Skeletal muscle satellite cell (primary cell): ENCODE measurements around the gene LTBP1.

Source experiments
- H3K27me3 ChIP-seq: 2 replicates; pipeline ENCODE4 v1.7.0; 2013; ENCODE audit warnings: low read length; ENCODE audit not compliant: control insufficient read depth, insufficient read depth
- H3K36me3 ChIP-seq: 2 replicates; pipeline ENCODE4 v1.7.0; 2013; ENCODE audit warnings: mild to moderate bottlenecking, control low read depth, low read length; ENCODE audit not compliant: insufficient read depth
- H3K4me1 ChIP-seq: 2 replicates; pipeline ENCODE4 v1.7.0; 2013; ENCODE audit warnings: low read length; ENCODE audit not compliant: control insufficient read depth, insufficient read depth
- H3K4me2 ChIP-seq: 2 replicates; pipeline ENCODE4 v1.7.0; 2013; ENCODE audit warnings: mild to moderate bottlenecking, low read length
- H3K4me3 ChIP-seq: 2 replicates; pipeline ENCODE4 v1.7.0; 2013; ENCODE audit warnings: low read length
- H3K9ac ChIP-seq: 2 replicates; pipeline ENCODE4 v1.7.0; 2013; ENCODE audit warnings: mild to moderate bottlenecking, low read depth, low read length, moderate library complexity
- H3K9me3 ChIP-seq: replicated peaks from 2 replicates; pipeline ENCODE4 v1.7.0; 2013; ENCODE audit warnings: mild to moderate bottlenecking, control low read depth, low read length

Gene LTBP1

GRCh38 chr2:33018271-33018670 is 71.5 kb downstream of the LTBP1 start:
- Histone ChIP-seq H3K36me3 (no peaks in the 10 kb centered on the region), H3K9ac (no peak overlapping the region), H3K4me1 (peaks cover 44% of the 10 kb centered on the region)

GRCh38 chr2:33019796-33020195 is 73.0 kb downstream of the LTBP1 start:
- Histone ChIP-seq H3K4me1 (peaks cover 43% of the 10 kb centered on the region), H3K9me3 (peaks cover 4% of the 10 kb centered on the region), H3K27me3 (no peaks in the 10 kb centered on the region), H3K36me3 (no peaks in the 10 kb centered on the region), H3K9ac (no peak overlapping the region), H3K4me2 (no peak overlapping the region), H3K4me3 (no peak overlapping the region)

More at GRCh38 chr2:33018271-33018670, 71.5 kb downstream of the LTBP1 start:
- no peaks in the 10 kb centered on the region for H3K27me3 ChIP-seq
- H3K4me3 ChIP-seq: no peak overlapping the region
- no peaks in the 10 kb centered on the region for H3K9me3 ChIP-seq
- no peak overlapping the region for H3K4me2 ChIP-seq

- Histone ChIP-seq H3K4me1 (peaks cover 34% of the 10 kb centered on the region), H3K27me3 (no peaks in the 10 kb centered on the region), H3K9ac (no peak overlapping the region), H3K9me3 (peaks cover 8% of the 10 kb centered on the region), H3K36me3 (no peaks in the 10 kb centered on the region), H3K4me3 (no peak overlapping the region), H3K4me2 (no peak overlapping the region)
These were observed 74.1 kb downstream of the LTBP1 start for GRCh38 chr2:33020883-33021282.

DNA sequence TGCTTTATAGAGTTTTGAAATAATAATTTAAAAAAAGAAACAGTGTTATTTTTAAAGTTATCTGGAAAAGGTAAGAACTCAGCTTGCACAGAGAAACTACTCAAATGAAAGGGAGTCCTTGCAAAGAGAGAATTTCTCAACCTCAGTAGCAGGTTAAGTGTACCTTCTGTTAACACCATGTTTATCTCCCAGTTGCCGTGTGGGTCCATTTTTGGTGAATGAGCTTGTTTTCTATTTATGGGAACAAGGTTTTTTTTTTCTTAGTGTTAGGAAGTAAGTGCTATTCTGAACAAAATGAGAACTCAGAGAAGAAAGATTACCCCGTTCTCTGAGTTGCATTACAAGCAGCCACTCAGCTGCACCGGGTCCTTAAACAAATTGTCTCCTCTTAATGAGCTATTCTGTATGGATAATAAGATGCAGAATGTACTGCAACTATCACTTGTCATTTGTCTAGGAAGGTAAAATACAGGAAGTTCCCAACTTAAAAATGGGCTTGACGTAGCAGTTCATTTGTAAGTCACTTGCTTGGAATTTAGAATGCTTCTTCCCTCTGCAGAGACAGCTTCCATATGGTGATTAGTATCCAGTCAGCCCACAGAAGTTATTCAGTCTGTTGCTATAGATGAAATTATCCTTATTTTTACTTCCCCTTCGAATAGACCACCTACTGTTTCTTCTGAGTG is 74.9 kb downstream of the LTBP1 start:
- Histone ChIP-seq H3K9me3 (peaks cover 8% of the 10 kb centered on the region), H3K36me3 (no peaks in the 10 kb centered on the region), H3K9ac (peak overlapping the region; percentile 13), H3K4me3 (no peak overlapping the region), H3K4me2 (no peak overlapping the region), H3K4me1 (peaks cover 30% of the 10 kb centered on the region), H3K27me3 (no peaks in the 10 kb centered on the region)

DNA sequence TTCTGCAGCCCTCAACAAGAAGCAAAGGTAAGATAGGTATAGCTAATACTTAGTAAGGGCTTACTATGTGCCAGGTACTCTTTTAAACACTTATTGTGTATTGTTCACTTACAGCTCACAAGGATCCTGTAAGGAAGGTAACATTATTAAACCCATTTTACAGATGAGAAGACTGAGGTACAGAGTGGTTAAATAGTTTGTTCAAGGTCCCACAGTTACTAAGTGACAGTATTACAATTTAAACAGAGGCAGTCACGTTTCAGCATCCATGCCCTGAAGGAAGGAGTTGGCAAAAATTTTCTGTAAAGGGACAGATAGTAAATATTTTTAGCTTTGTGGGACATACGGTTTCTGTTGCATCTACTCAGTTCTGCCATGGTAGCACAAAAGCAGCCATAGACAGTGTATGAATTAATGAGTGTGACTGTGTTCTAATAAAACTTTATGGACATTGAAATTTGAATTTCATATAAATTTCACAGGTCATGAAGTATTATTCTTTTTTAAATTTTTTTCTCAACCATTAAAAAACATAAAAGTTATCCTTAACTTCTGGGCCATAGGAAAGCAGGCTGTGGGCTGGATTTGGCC is 75.7 kb downstream of the LTBP1 start:
- peak overlapping the region; percentile 35 for H3K9ac ChIP-seq
- H3K36me3 ChIP-seq: no peaks in the 10 kb centered on the region
- H3K4me1 ChIP-seq: peaks cover 30% of the 10 kb centered on the region
- peaks cover 8% of the 10 kb centered on the region for H3K9me3 ChIP-seq
- no peaks in the 10 kb centered on the region for H3K27me3 ChIP-seq
- H3K4me2 ChIP-seq: peak overlapping the region; percentile 44
- H3K4me3 ChIP-seq: no peak overlapping the region

GRCh38 chr2:33022989-33023727 is 76.4 kb downstream of the LTBP1 start:
- Histone ChIP-seq H3K4me1 (peaks cover 30% of the 10 kb centered on the region), H3K9ac (peak overlapping the region; percentile 35), H3K4me3 (no peak overlapping the region), H3K9me3 (peaks cover 8% of the 10 kb centered on the region), H3K36me3 (no peaks in the 10 kb centered on the region), H3K27me3 (no peaks in the 10 kb centered on the region), H3K4me2 (peak overlapping the region; percentile 44)

- Histone ChIP-seq H3K4me1 (peaks cover 30% of the 10 kb centered on the region), H3K27me3 (no peaks in the 10 kb centered on the region), H3K9me3 (peaks cover 8% of the 10 kb centered on the region), H3K4me3 (no peak overlapping the region), H3K9ac (no peak overlapping the region), H3K36me3 (no peaks in the 10 kb centered on the region), H3K4me2 (peak overlapping the region; percentile 18)
These were observed 77.2 kb downstream of the LTBP1 start for GRCh38 chr2:33023728-33024500.

GRCh38 chr2:33024758-33025157 is 78.0 kb downstream of the LTBP1 start:
- Histone ChIP-seq H3K4me2 (no peak overlapping the region), H3K4me3 (no peak overlapping the region), H3K9ac (no peak overlapping the region), H3K36me3 (no peaks in the 10 kb centered on the region), H3K4me1 (peaks cover 30% of the 10 kb centered on the region), H3K27me3 (no peaks in the 10 kb centered on the region), H3K9me3 (peaks cover 8% of the 10 kb centered on the region)

DNA sequence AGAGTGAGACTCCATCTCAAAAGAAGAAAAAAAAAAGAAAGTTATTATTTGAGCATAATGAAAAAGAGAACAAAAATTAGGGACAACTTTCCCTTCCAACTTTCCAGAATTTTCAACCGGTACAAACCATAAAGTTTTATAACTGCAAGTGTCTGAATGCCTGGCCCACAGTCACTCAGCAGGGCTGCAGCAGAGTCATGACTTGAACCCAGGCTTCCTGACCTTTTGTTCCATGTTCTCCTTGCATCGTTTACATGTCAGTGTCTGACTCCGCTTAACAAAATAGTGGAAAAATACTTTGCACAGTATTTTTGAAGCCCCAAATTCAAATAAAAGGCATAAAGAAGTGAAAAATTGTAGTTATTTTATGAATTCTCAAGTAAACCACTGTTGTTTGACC is 82.7 kb downstream of the LTBP1 start:
- peaks cover 7% of the 10 kb centered on the region for H3K9me3 ChIP-seq
- no peak overlapping the region for H3K4me2 ChIP-seq

GRCh38 chr2:33029926-33030325 is 83.2 kb downstream of the LTBP1 start:
- peaks cover 2% of the 10 kb centered on the region for H3K9me3 ChIP-seq
- no peaks in the 10 kb centered on the region for H3K27me3 ChIP-seq
- H3K9ac ChIP-seq: no peak overlapping the region
- H3K36me3 ChIP-seq: no peaks in the 10 kb centered on the region
- H3K4me3 ChIP-seq: no peak overlapping the region
- H3K4me2 ChIP-seq: no peak overlapping the region
- H3K4me1 ChIP-seq: peaks cover 8% of the 10 kb centered on the region

More for the DNA sequence above, 82.7 kb downstream of the LTBP1 start:
- Histone ChIP-seq H3K4me1 (peaks cover 8% of the 10 kb centered on the region), H3K27me3 (no peaks in the 10 kb centered on the region), H3K36me3 (no peaks in the 10 kb centered on the region), H3K9ac (no peak overlapping the region), H3K4me3 (no peak overlapping the region)

GRCh38 chr2:33030326-33030725 is 83.6 kb downstream of the LTBP1 start:
- Histone ChIP-seq H3K4me1 (peaks cover 10% of the 10 kb centered on the region), H3K4me2 (no peak overlapping the region), H3K27me3 (no peaks in the 10 kb centered on the region), H3K36me3 (no peaks in the 10 kb centered on the region), H3K4me3 (no peak overlapping the region), H3K9ac (no peak overlapping the region), H3K9me3 (no peaks in the 10 kb centered on the region)
